ENCODE data around the gene RAP1GDS1. TPM values are rescaled to one million over a fixed set of nuclear protein-coding genes. Genes with fewer than 3 reads are reported as not detected.
"Not testable (repeated sequence)": the region's sequence is repeated elsewhere in the genome, so short reads cannot be mapped to it uniquely, and the experiment has no call there.

RAP1GDS1 gene
- total RNA-seq, 1 experiment from 2014 or later = 27.9 TPM

DNA sequence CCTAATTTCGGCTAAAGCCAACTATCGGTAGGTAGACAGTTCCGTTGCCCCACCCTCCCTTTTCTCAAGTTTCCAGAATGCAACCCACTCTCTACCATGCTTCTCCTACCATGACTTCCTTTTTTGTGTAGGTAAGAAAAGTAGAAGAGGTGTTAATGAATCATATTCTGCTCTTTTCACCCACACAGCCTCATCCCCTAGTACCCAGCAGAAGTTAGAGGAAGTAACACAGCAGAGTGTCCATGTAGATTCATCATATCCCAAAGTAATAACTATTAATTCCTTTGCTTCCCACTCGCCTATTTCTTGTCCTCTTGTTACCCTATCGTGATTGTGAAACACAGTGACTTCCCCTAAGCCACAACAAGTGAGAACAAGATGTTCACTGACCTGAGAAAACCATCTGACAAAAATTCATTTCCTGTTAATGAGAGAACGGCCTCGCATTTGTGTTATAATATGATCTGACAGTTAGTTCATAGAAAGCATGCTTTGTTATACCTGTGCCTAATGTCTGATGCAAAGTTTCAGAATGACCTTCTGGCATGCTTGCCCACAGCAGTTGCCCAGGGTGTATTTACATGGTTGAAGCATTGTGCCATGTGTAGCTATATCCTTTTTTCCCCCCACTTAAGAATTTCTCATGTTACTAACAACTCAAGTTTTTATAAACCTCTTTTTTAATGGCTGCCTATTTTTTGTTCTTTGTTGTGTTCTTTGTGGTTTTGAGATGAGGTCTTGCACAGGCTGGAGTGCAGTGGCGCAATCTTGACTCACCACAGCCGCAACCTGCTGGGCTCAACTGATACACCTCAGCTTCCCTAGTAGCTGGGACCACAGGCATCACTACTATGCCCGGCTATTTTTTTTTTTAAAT lies 185.6 kb downstream of the RAP1GDS1 start:
- Mint-ChIP-seq H3K27me3 (ENCODE audit: unreplicated experiment) (no peaks in the 10 kb centered on the region), H3K4me3 (ENCODE audit: low read depth, unreplicated experiment) (no peak overlapping the region), H3K36me3 (ENCODE audit: insufficient read depth, unreplicated experiment) (no peaks in the 10 kb centered on the region), H3K9me3 (ENCODE audit: low read depth, unreplicated experiment) (no peaks in the 10 kb centered on the region), H3K4me1 (ENCODE audit: low read depth, unreplicated experiment) (no peaks in the 10 kb centered on the region), H3K27ac (ENCODE audit: unreplicated experiment) (no peak overlapping the region)
- no TSS peak for BruUV-seq (replicated peaks)
- TF ChIP-seq, protein P1, sequence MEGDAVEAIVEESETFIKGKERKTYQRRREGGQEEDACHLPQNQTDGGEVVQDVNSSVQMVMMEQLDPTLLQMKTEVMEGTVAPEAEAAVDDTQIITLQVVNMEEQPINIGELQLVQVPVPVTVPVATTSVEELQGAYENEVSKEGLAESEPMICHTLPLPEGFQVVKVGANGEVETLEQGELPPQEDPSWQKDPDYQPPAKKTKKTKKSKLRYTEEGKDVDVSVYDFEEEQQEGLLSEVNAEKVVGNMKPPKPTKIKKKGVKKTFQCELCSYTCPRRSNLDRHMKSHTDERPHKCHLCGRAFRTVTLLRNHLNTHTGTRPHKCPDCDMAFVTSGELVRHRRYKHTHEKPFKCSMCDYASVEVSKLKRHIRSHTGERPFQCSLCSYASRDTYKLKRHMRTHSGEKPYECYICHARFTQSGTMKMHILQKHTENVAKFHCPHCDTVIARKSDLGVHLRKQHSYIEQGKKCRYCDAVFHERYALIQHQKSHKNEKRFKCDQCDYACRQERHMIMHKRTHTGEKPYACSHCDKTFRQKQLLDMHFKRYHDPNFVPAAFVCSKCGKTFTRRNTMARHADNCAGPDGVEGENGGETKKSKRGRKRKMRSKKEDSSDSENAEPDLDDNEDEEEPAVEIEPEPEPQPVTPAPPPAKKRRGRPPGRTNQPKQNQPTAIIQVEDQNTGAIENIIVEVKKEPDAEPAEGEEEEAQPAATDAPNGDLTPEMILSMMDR (IDR thresholded peaks at IDR 0.05; ENCODE audit: unreplicated experiment) = no peak
- CTCF ChIA-PET = no interaction called here
- no peak for DNase-seq
- intact Hi-C loops (cut with micrococcal nuclease; ENCODE audit: unreplicated experiment) = no loop called here

DNA sequence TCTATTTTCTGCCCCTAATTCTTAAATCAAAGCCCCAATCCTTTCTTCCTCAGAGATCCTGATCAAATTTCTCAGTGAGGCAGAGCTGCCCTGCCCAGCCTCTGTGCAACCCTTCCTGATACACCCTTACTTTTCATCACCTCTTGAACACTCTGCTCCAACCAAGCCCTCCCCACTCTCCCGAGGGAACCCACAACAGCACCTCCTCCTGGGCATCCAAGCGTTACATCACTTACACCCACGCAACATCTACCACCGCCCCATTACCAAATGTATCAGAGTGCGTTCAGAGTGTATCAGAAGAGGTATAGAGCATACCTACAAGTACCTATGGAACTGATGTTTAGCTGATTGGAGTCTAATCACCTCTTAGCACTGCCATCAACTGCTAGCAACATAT lies 186.5 kb downstream of the RAP1GDS1 start:
- H3K9me3 Mint-ChIP-seq (ENCODE audit: low read depth, unreplicated experiment) = no peaks in the 10 kb centered on the region
- no peaks in the 10 kb centered on the region for H3K27me3 Mint-ChIP-seq (ENCODE audit: unreplicated experiment)
- H3K4me1 Mint-ChIP-seq (ENCODE audit: low read depth, unreplicated experiment) = no peaks in the 10 kb centered on the region
- H3K27ac Mint-ChIP-seq (ENCODE audit: unreplicated experiment) = no peak overlapping the region
- intact Hi-C loops (cut with micrococcal nuclease; ENCODE audit: unreplicated experiment) = no loop called here
- CTCF ChIA-PET = no interaction called here
- BruUV-seq (replicated peaks) = no TSS peak
- TF ChIP-seq, protein P1 (IDR thresholded peaks at IDR 0.05; ENCODE audit: unreplicated experiment) = no peak
- no peak for DNase-seq
- no peaks in the 10 kb centered on the region for H3K36me3 Mint-ChIP-seq (ENCODE audit: insufficient read depth, unreplicated experiment)
- no peak overlapping the region for H3K4me3 Mint-ChIP-seq (ENCODE audit: low read depth, unreplicated experiment)

DNA sequence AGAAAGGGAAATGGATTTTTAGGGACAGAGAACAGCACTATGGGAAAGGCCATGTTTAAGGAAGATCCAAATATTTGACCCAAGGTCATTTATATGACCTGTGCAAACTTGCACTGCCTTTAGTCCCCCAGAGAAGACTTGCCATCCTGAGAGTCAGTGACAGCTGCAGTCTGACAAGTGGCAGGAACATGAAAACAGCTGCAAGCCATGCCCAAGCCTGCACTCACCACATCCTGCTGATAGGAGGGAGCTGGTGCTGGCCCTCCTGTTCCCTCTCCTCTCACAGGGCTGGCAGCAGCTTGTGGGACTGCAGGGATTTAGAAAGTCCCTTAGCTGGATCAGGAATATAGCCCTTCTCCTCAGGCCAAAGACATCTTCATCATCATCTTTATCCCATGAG lies 187.7 kb downstream of the RAP1GDS1 start:
- intact Hi-C loops (cut with micrococcal nuclease; ENCODE audit: unreplicated experiment) = no loop called here
- no peak for DNase-seq
- TF ChIP-seq, protein P1 (IDR thresholded peaks at IDR 0.05; ENCODE audit: unreplicated experiment) = no peak
- CTCF ChIA-PET = no interaction called here
- BruUV-seq (replicated peaks) = no TSS peak
- Mint-ChIP-seq H3K4me1 (ENCODE audit: low read depth, unreplicated experiment) (no peaks in the 10 kb centered on the region), H3K27ac (ENCODE audit: unreplicated experiment) (no peak overlapping the region), H3K27me3 (ENCODE audit: unreplicated experiment) (no peaks in the 10 kb centered on the region), H3K9me3 (ENCODE audit: low read depth, unreplicated experiment) (no peaks in the 10 kb centered on the region), H3K36me3 (ENCODE audit: insufficient read depth, unreplicated experiment) (no peaks in the 10 kb centered on the region), H3K4me3 (ENCODE audit: low read depth, unreplicated experiment) (no peak overlapping the region)

DNA sequence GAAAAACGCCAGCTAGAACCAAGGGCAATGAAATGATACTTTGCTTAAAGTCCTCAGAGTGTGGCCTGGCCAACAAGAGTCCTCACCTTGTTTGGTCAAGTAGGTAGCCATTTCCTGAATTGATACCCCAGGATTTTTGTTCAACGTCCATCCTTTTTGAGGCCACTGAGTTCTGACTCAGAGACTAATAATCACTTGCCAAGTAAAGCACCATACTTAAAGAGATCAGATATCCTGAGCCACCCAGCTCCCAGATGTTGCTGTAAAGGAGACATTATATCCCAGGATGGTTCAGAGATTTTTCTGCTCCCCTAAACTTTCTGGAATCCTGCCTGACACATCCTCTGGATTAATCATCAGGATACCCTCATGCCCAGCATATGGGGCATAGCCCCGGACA lies 190.9 kb downstream of the RAP1GDS1 start:
- H3K4me1 Mint-ChIP-seq (ENCODE audit: low read depth, unreplicated experiment) = no peaks in the 10 kb centered on the region
- intact Hi-C loops (cut with micrococcal nuclease; ENCODE audit: unreplicated experiment) = no loop called here
- TF ChIP-seq, protein P1 (IDR thresholded peaks at IDR 0.05; ENCODE audit: unreplicated experiment) = no peak

DNA sequence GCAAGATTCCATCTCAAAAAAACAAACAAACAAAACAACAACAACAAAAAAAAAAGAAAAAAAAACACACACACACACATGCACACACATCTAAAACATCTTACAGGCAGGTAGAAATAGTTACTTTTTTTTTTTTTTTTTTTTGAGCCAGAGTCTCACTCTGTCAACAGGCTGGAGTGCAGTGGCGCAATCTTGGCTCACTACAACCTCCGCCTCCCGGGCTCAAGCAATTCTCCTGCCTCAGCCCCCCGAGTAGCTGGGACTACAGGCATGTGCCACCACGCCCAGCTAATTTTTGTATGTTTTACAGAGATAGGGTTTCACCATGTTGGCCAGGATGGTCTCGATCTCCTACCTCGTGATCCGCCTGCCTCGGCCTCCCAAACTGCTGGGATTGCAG lies 196.2 kb downstream of the RAP1GDS1 start:
- H3K36me3 Mint-ChIP-seq (ENCODE audit: insufficient read depth, unreplicated experiment); H3K27ac Mint-ChIP-seq (ENCODE audit: unreplicated experiment); DNase-seq; intact Hi-C loops (cut with micrococcal nuclease; ENCODE audit: unreplicated experiment); H3K9me3 Mint-ChIP-seq (ENCODE audit: low read depth, unreplicated experiment); H3K4me3 Mint-ChIP-seq (ENCODE audit: low read depth, unreplicated experiment); H3K4me1 Mint-ChIP-seq (ENCODE audit: low read depth, unreplicated experiment); H3K27me3 Mint-ChIP-seq (ENCODE audit: unreplicated experiment); BruUV-seq (replicated peaks): not testable (repeated sequence)
- CTCF ChIA-PET = interaction anchor here (0.6 kb wide), 1 partner anchor 19 kb away, joined by 4 read pairs; no protein-coding TSS in a partner anchor

More for the DNA sequence above, 190.9 kb downstream of the RAP1GDS1 start:
- DNase-seq = no peak
- no peak overlapping the region for H3K4me3 Mint-ChIP-seq (ENCODE audit: low read depth, unreplicated experiment)
- no peaks in the 10 kb centered on the region for H3K27me3 Mint-ChIP-seq (ENCODE audit: unreplicated experiment)
- H3K36me3 Mint-ChIP-seq (ENCODE audit: insufficient read depth, unreplicated experiment) = no peaks in the 10 kb centered on the region
- CTCF ChIA-PET = no interaction called here
- no TSS peak for BruUV-seq (replicated peaks)
- no peak overlapping the region for H3K27ac Mint-ChIP-seq (ENCODE audit: unreplicated experiment)
- no peaks in the 10 kb centered on the region for H3K9me3 Mint-ChIP-seq (ENCODE audit: low read depth, unreplicated experiment)

DNA sequence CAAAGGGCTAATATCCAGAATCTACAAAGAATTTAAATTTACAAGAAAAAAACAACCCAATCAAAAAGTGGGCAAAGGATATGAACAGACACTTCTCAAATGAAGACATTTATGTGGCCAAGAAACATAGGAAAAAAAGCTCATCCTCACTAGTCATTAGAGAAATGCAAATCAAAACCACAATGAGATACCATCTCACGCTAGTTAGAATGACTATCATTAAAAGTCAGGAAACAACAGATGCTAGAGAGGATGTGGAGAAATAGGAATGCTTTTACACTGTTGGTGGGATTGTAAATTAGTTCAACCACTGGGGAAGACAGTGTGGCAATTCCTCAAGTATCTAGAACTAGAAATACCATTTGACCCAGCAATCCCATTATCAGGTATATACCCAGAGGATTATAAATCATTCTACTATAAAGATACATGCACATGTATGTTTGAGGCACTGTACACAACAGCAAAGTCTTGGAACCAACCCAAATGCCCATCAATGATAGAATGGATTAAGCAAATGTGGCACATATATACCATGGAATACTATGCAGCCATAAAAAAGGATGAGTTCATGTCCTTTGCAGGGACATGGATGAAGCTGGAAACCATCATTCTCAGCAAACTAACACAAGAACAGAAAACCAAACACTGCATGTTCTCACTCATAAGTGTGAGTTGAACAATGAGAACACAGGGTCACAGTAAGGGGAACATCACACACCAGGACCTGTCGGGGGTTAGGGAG lies 200.1 kb downstream of the RAP1GDS1 start:
- H3K27ac Mint-ChIP-seq (ENCODE audit: unreplicated experiment); H3K4me3 Mint-ChIP-seq (ENCODE audit: low read depth, unreplicated experiment); DNase-seq; H3K27me3 Mint-ChIP-seq (ENCODE audit: unreplicated experiment); CTCF ChIA-PET; BruUV-seq (replicated peaks); H3K4me1 Mint-ChIP-seq (ENCODE audit: low read depth, unreplicated experiment); H3K9me3 Mint-ChIP-seq (ENCODE audit: low read depth, unreplicated experiment); H3K36me3 Mint-ChIP-seq (ENCODE audit: insufficient read depth, unreplicated experiment): not testable (repeated sequence)
- intact Hi-C loops (cut with micrococcal nuclease; ENCODE audit: unreplicated experiment) = loop anchor here (10.0 kb wide), 1 partner anchor 364 kb away; no protein-coding TSS in a partner anchor
